Sigmoid colon (tissue), 3 donors: ENCODE measurements around the gene GLS.

Source experiments
- POLR2A ChIP-seq, 2 donors: fragments of 450-650 bp; IDR thresholded peaks; one replicate each; pipeline ENCODE4 v1.6.1; 2016; ENCODE audit warnings: antibody characterized with exemption in 2 of 2, mild to moderate bottlenecking in 2 of 2, moderate library complexity in 2 of 2
- TF ChIP-seq, protein P1 (sequence below), 4 experiments: fragments of 450-650 bp in 3 of 4; fragments of 200-600 bp in 1 of 4; IDR thresholded peaks; one replicate each; pipeline ENCODE4 v1.5.1; 2016 to 2019; ENCODE audit warnings: antibody characterized with exemption in 4 of 4, mild to moderate bottlenecking in 3 of 4, moderate library complexity in 2 of 4

DNA sequence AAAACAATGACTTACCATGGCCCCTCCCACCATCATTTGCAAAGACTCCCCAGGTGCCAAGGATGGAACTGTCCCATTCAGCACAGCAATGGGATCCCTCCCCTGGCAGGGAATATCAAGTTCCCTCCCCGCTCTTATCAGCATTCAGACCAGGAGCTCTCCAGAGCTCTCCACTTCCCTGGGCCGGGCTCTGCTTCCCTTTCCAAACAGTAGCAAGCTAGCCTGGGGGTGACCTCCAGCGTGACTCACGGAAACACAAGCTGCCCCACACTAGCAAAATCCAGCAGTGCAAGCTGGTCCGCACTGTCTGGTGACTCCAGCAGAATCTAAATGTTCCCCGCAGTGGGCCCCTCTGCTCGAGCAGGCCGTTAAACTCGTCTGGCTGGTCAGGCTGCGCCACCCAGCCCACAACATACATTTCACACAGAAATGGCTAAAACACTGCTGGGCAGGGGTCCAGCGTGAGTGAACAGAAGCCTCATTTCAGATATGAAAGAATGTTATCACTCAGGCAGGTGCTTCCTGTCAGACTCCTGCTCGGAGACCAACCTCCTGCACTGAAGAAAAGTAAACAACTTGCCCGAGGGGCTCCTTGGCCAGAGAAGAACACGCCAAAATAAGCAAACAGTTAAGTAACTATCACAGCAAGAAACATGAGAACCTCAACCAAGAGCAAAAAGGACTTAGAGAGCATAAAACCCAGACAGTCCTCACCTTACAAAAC is 99.4 kb downstream of the GLS start:
- TF ChIP-seq, protein P1, sequence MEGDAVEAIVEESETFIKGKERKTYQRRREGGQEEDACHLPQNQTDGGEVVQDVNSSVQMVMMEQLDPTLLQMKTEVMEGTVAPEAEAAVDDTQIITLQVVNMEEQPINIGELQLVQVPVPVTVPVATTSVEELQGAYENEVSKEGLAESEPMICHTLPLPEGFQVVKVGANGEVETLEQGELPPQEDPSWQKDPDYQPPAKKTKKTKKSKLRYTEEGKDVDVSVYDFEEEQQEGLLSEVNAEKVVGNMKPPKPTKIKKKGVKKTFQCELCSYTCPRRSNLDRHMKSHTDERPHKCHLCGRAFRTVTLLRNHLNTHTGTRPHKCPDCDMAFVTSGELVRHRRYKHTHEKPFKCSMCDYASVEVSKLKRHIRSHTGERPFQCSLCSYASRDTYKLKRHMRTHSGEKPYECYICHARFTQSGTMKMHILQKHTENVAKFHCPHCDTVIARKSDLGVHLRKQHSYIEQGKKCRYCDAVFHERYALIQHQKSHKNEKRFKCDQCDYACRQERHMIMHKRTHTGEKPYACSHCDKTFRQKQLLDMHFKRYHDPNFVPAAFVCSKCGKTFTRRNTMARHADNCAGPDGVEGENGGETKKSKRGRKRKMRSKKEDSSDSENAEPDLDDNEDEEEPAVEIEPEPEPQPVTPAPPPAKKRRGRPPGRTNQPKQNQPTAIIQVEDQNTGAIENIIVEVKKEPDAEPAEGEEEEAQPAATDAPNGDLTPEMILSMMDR (IDR thresholded peaks at IDR 0.05), result no peak
- TF ChIP-seq POLR2A (IDR thresholded peaks at IDR 0.05), result no peak
